HepG2 (cell line): ENCODE results near the gene NT5DC2. TPM values are rescaled to one million over a fixed set of nuclear protein-coding genes. Genes with fewer than 3 reads are reported as not detected.
A peak's percentile ranks its signal among the peaks of the same experiment; 100 is the strongest.

Experiments
- AGO1 ChIP-seq: fragments of 200-400 bp; formaldehyde crosslinking; IDR thresholded peaks from 2 replicates; pipeline ENCODE4 v1.6.1; 2017; ENCODE audit warnings: mild to moderate bottlenecking, low read depth, low read length, moderate library complexity; ENCODE audit not compliant: poor library complexity, severe bottlenecking
- HNRNPUL1 ChIP-seq: fragments of 200-400 bp; formaldehyde crosslinking; IDR thresholded peaks from 2 replicates; pipeline ENCODE4 v1.6.1; 2017; ENCODE audit warnings: low read depth, mild to moderate bottlenecking, low read length, moderate library complexity
- KAT2B ChIP-seq: fragments of 150-350 bp; IDR thresholded peaks from 2 replicates; pipeline ENCODE4 v1.6.1; 2014; ENCODE audit warnings: low read depth, low read length, borderline replicate concordance
- KDM1A ChIP-seq: IDR thresholded peaks from 2 replicates; pipeline ENCODE4 v1.6.1; 2016; ENCODE audit warnings: missing compliant biosample characterization
- MNT ChIP-seq: fragments of 450-650 bp; IDR thresholded peaks from 2 replicates; pipeline ENCODE4 v1.6.1; 2016
- NFAT5 ChIP-seq: sonication (generic); formaldehyde crosslinking; IDR thresholded peaks from 2 replicates; pipeline ENCODE4 v1.4.0; 2020; ENCODE audit warnings: missing genetic modification reagents
- NKX3-1 ChIP-seq: sonication (generic); formaldehyde crosslinking; IDR thresholded peaks from 2 replicates; pipeline ENCODE4 v1.5.0; 2020; ENCODE audit warnings: missing genetic modification reagents
- PLRG1 ChIP-seq: fragments of 450-650 bp; conservative IDR thresholded peaks from 2 replicates; pipeline ENCODE4 v1.6.1; 2016
- RARG ChIP-seq: sonication (generic); formaldehyde crosslinking; IDR thresholded peaks from 2 replicates; pipeline ENCODE4 v1.4.0; 2020; ENCODE audit warnings: low read depth, mild to moderate bottlenecking, missing genetic modification reagents
- XRCC5 ChIP-seq: fragments of 200-400 bp; formaldehyde crosslinking; optimal IDR thresholded peaks from 2 replicates; pipeline ENCODE3; 2017; ENCODE audit warnings: mild to moderate bottlenecking, low read length
- ZBTB44 ChIP-seq: sonication (generic); formaldehyde crosslinking; IDR thresholded peaks from 2 replicates; pipeline ENCODE4 v1.4.0; 2020; ENCODE audit warnings: missing genetic modification reagents
- ZNF124 ChIP-seq: sonication (generic); formaldehyde crosslinking; IDR thresholded peaks from 2 replicates; pipeline ENCODE4 v1.4.0; 2020; ENCODE audit warnings: missing genetic modification reagents
- ZNF530 ChIP-seq: sonication (generic); formaldehyde crosslinking; IDR thresholded peaks from 2 replicates; pipeline ENCODE4 v1.5.0; 2020; ENCODE audit warnings: low read depth, mild to moderate bottlenecking, missing genetic modification reagents
- ZNF570 ChIP-seq: sonication (generic); formaldehyde crosslinking; IDR thresholded peaks from 2 replicates; pipeline ENCODE4 v1.4.0; 2020; ENCODE audit warnings: mild to moderate bottlenecking, missing genetic modification reagents, borderline replicate concordance
- ZNF619 ChIP-seq: sonication (generic); formaldehyde crosslinking; IDR thresholded peaks from 2 replicates; pipeline ENCODE4 v1.4.0; 2020; ENCODE audit warnings: mild to moderate bottlenecking, missing genetic modification reagents
- ZNF777 ChIP-seq: sonication (generic); formaldehyde crosslinking; IDR thresholded peaks from 2 replicates; pipeline ENCODE4 v1.4.0; 2020; ENCODE audit warnings: missing genetic modification reagents
- polyA plus RNA-seq, 8 experiments: library from polyadenylated mRNA; depleted of rRNA in 3 of 8; stranded (reverse) in 7 of 8; unstranded in 1 of 8; fragments of >200 nt; fragmentation: Illumina TruSeq in 4 of 8; extraction: Trizol in 4 of 8; gene quantifications; 2 replicates each; pipeline versions ENCODE4 v1.2.1 to v1.2.3, GENCODE V29; 2011 to 2016; ENCODE audit warnings: low read depth in 4 of 8, missing spikeins in 1 of 8, mixed read lengths in 1 of 8; ENCODE audit not compliant: insufficient read depth in 1 of 8
- total RNA-seq, 5 experiments: library from RNA; depleted of rRNA; stranded (reverse); fragments of >200 nt; fragmentation: Illumina TruSeq; extraction: Trizol; gene quantifications; 2 replicates each; pipeline ENCODE4 v1.2.3, GENCODE V29; 2016; ENCODE audit warnings: low read depth in 1 of 5

NT5DC2 gene
- total and polyA plus RNA-seq, 2 of the 13 experiments (the other 11 are each of a cell fraction or from before 2014, with no cell fraction given), result 131 to 240 TPM

- TF ChIP-seq XRCC5, result peak; percentile 36
- no peak for TF ChIP-seq PLRG1
- peak; percentile 17; the same call in 1 of the 2 replicates for TF ChIP-seq ZNF619
- no peak for TF ChIP-seq ZNF530 (CRISPR knock-in tag)
- TF ChIP-seq ZNF124 (CRISPR knock-in tag), result no peak
- TF ChIP-seq ZNF777 (CRISPR knock-in tag), result no peak
- no peak for TF ChIP-seq ZBTB44 (CRISPR knock-in tag)
- no peak for TF ChIP-seq AGO1
- TF ChIP-seq HNRNPUL1, result no peak
- TF ChIP-seq RARG, result no peak
- TF ChIP-seq ZNF570, result no peak
- TF ChIP-seq KAT2B, result no peak
- no peak for TF ChIP-seq NFAT5 (CRISPR knock-in tag)
- no peak for TF ChIP-seq KDM1A (CRISPR knock-in tag)
- peak; percentile 73; the same call in 1 of the 2 replicates for TF ChIP-seq NKX3-1 (CRISPR knock-in tag)
- TF ChIP-seq MNT, result no peak
Measured at GRCh38 chr3:52534281-52535183, 875 bp upstream of the NT5DC2 start (continued).
